PC-3 (cell line): ENCODE measurements around the gene PBXIP1. TPM values are rescaled to one million over a fixed set of nuclear protein-coding genes. Genes with fewer than 3 reads are reported as not detected.

Experiments
- ATAC-seq: fragments of 200-7000 bp; cut with Tn5 transposase; 2 replicates; pipeline ENCODE4 v1.9.1; 2020; ENCODE audit warnings: mild to moderate bottlenecking, moderate library complexity
- BruUV-seq: library from RNA; stranded (reverse); fragments of 400-500 nt; replicated peaks from 2 replicates; lab custom pipeline; 2021; lab: Mats Ljungman, UMichigan
- CTCF ChIA-PET: fragments of 300-600 bp; sonication (Branson Sonifier 250); formaldehyde crosslinking; loops from one replicate; lab custom pipeline; 2022; ENCODE audit warnings: antibody characterized with exemption; lab: Charles Lee
- POLR2A ChIA-PET: fragments of 300-600 bp; sonication (Branson Sonifier 250); formaldehyde crosslinking; loops from one replicate; lab custom pipeline; 2022; ENCODE audit warnings: antibody characterized with exemption; ENCODE audit not compliant: unreplicated experiment; lab: Charles Lee
- DNase-seq: peaks from one replicate; pipeline ENCODE4 v3.0.0-alpha.2; 2015
- H2AFZ ChIP-seq: fragments of 300-600 bp; sonication (generic); 2 replicates; pipeline ENCODE4 v1.6.0; 2016; ENCODE audit warnings: antibody characterized with exemption, low read length
- H3F3A ChIP-seq: fragments of 300-600 bp; sonication (generic); one replicate; pipeline ENCODE4 v1.6.0; 2017; ENCODE audit warnings: antibody characterized with exemption, low read length, control low read depth, mild to moderate bottlenecking; ENCODE audit not compliant: unreplicated experiment
- H3K27ac ChIP-seq: fragments of 300-600 bp; sonication (generic); 2 replicates; pipeline ENCODE4 v1.5.1; 2016; ENCODE audit warnings: mild to moderate bottlenecking, low read length
- H3K27me3 ChIP-seq: fragments of 300-600 bp; sonication (generic); 2 replicates; pipeline ENCODE4 v1.6.1; 2016; ENCODE audit warnings: low read length, mixed read lengths
- H3K36me3 ChIP-seq: fragments of 300-600 bp; sonication (generic); 2 replicates; pipeline ENCODE4 v1.6.1; 2016; ENCODE audit warnings: low read depth, mixed run types, low read length, mixed read lengths
- H3K4me1 ChIP-seq: fragments of 300-600 bp; sonication (generic); 2 replicates; pipeline ENCODE4 v1.5.1; 2016; ENCODE audit warnings: low read length; ENCODE audit not compliant: insufficient read depth
- H3K4me2 ChIP-seq: fragments of 300-600 bp; sonication (generic); 2 replicates; pipeline ENCODE4 v1.6.0; 2016; ENCODE audit warnings: low read length
- H3K4me3 ChIP-seq: fragments of 300-600 bp; sonication (generic); 2 replicates; pipeline ENCODE4 v1.5.1; 2016; ENCODE audit warnings: mild to moderate bottlenecking, low read length, mixed read lengths
- H3K79me2 ChIP-seq: fragments of 300-600 bp; sonication (generic); 2 replicates; pipeline ENCODE4 v1.6.1; 2017; ENCODE audit warnings: low read length, mixed read lengths
- H3K9ac ChIP-seq: fragments of 300-600 bp; sonication (generic); 2 replicates; pipeline ENCODE4 v1.6.0; 2016; ENCODE audit warnings: mild to moderate bottlenecking, low read length
- H3K9me2 ChIP-seq: fragments of 300-600 bp; sonication (generic); replicated peaks from 2 replicates; pipeline ENCODE4 v1.6.1; 2016; ENCODE audit warnings: mixed run types, low read length, mixed read lengths
- H3K9me3 ChIP-seq: fragments of 300-600 bp; sonication (generic); 2 replicates; pipeline ENCODE4 v1.6.1; 2016; ENCODE audit warnings: low read length, mixed read lengths
- H4K20me1 ChIP-seq: fragments of 300-600 bp; sonication (generic); 2 replicates; pipeline ENCODE4 v1.6.1; 2016; ENCODE audit warnings: low read length, mixed read lengths
- EZH2 ChIP-seq: fragments of 300-600 bp; sonication (generic); IDR thresholded peaks from one replicate; pipeline ENCODE4 v1.6.1; 2017; ENCODE audit warnings: antibody characterized with exemption, mild to moderate bottlenecking, low read length; ENCODE audit not compliant: unreplicated experiment
- EZH2phosphoT487 ChIP-seq: fragments of 300-600 bp; sonication (generic); IDR thresholded peaks from 2 replicates; pipeline ENCODE4 v1.6.1; 2018; ENCODE audit warnings: mild to moderate bottlenecking, antibody characterized with exemption, low read length, borderline replicate concordance
- intact Hi-C: fragments of 100-400 bp; cut with micrococcal nuclease; formaldehyde crosslinking; loops from 2 replicates; pipeline ENCODE4 v1.9.0; 2023
- total RNA-seq: library from RNA; depleted of rRNA; stranded (reverse); fragments of >200 nt; gene quantifications from 2 replicates; pipeline ENCODE4 v1.2.3, GENCODE V29; 2014
- TF ChIP-seq, protein P1 (sequence below): fragments of 300-600 bp; sonication (generic); conservative IDR thresholded peaks from 2 replicates; pipeline ENCODE4 v1.5.1; 2017; ENCODE audit warnings: antibody characterized with exemption, low read depth, mild to moderate bottlenecking, low read length

The PBXIP1 gene
- total RNA-seq, 1 experiment from 2014 or later: 35.4 TPM

DNA sequence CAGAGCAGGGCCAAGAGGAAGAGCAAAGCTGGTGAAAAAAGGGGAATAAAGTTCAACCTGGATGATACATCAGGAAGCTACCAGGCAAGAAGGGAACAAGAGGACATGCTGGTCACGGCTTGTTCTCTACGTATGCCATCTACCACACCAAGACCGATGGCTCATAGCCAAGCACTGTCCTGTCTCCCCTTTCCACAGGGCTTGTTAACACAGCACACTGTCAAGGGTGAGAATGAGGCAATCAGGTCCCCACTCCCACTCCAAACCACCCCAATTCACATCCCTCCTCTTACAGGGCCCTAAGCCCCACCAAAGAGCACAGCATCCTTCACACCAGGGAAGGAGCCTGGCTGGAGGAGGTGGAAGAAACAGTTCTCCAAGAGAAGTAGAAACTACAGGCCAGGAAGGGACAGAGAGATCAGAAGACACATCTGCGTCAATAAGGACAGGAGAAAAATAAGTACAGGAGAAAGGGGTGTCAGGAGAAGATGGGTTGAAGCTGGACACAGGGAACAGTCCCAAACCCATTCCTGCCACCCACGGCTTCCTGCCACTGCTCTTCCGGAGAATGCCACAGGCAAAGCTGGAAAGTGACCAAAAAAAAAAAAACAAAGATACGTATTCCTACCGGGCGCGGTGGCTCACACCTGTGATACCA, 15.6 kb upstream of the PBXIP1 start:
- ATAC-seq: no peak
- peak overlapping the region; percentile 96 for H3K27ac ChIP-seq
- H3K79me2 ChIP-seq: peaks cover 52% of the 10 kb centered on the region
- peak overlapping the region; percentile 89 for H3K9ac ChIP-seq
- no peaks in the 10 kb centered on the region for H3K9me3 ChIP-seq
- no peaks in the 10 kb centered on the region for H3K9me2 ChIP-seq
- no TSS peak for BruUV-seq
- H3F3A ChIP-seq: peaks cover 9% of the 10 kb centered on the region
- H3K4me3 ChIP-seq: peak overlapping the region; percentile 35; the same call in 1 of the 2 replicates
- DNase-seq: peak; percentile 60
- no peak for TF ChIP-seq EZH2
- TF ChIP-seq, protein P1, sequence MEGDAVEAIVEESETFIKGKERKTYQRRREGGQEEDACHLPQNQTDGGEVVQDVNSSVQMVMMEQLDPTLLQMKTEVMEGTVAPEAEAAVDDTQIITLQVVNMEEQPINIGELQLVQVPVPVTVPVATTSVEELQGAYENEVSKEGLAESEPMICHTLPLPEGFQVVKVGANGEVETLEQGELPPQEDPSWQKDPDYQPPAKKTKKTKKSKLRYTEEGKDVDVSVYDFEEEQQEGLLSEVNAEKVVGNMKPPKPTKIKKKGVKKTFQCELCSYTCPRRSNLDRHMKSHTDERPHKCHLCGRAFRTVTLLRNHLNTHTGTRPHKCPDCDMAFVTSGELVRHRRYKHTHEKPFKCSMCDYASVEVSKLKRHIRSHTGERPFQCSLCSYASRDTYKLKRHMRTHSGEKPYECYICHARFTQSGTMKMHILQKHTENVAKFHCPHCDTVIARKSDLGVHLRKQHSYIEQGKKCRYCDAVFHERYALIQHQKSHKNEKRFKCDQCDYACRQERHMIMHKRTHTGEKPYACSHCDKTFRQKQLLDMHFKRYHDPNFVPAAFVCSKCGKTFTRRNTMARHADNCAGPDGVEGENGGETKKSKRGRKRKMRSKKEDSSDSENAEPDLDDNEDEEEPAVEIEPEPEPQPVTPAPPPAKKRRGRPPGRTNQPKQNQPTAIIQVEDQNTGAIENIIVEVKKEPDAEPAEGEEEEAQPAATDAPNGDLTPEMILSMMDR: no peak
- no peak for TF ChIP-seq EZH2phosphoT487
- H2AFZ ChIP-seq: no peak overlapping the region
- CTCF ChIA-PET: interaction anchor here (0.6 to 0.9 kb wide), 3 partner anchors 29 to 81 kb away, joined by 3 to 4 read pairs (median 3); no protein-coding TSS in a partner anchor
- intact Hi-C loops: loop anchor here (5.0 kb wide), 2 partner anchors 91 to 166 kb away; partner anchors contain the start of genes EFNA4 and SLC50A1
- H3K4me1 ChIP-seq: peaks cover 44% of the 10 kb centered on the region
- H3K4me2 ChIP-seq: peak overlapping the region; percentile 88
- POLR2A ChIA-PET: interaction anchor here (0.6 to 1.3 kb wide), 5 partner anchors 10 to 46 kb away, joined by 3 to 4 read pairs (median 4); partner anchors contain the start of genes PBXIP1 and PYGO2
- H3K36me3 ChIP-seq: peaks cover 16% of the 10 kb centered on the region; the same call in 1 of the 2 replicates
- H3K27me3 ChIP-seq: no peaks in the 10 kb centered on the region
- H4K20me1 ChIP-seq: peaks cover 6% of the 10 kb centered on the region; the same call in 1 of the 2 replicates

DNA sequence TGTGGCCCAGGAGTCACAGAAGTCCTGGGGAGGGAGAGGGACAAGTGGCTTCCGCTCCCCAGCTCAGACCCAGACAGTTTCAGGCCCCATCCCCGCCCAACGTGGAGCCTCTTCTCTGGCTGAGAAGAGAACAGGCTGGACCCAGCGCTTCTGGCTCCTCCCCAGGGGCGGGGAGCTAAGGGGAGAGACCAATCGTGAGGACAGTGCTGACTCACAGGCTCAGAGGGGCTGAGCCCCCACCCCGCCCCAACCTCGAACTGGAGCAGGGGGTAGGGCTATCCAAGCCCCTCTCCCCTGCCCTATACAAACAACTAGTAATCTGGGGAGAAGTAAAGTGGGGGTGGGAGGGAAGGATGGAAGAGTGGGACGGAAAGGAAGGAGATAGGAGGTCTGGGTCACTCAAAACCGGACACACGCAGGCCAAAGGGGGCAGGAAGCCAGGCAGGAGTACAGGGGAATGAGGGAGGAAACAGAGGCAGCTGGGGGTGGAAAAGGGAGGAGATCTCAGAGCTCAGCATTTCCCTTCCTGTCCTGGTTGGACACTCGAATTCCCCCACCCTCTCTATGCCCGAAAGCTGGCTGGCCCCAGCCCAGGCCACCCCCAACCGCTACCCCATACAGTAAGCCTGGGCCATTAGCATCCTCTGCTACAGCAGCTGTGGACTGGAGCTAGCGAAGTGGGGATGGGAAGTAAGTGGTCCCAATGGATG, 14.9 kb upstream of the PBXIP1 start, which contains the start of gene SHC1:
Gene SHC1 (minus strand): TSS at position 117 of the 710 bp plus-strand sequence. CDS start 221 bp downstream, outside the sequence.
- POLR2A ChIA-PET: interaction anchor here (0.5 to 0.9 kb wide), 4 partner anchors 15 to 1158 kb away, joined by 3 to 4 read pairs (median 3); partner anchors contain the start of gene PBXIP1
- Histone ChIP-seq H3K27me3 (no peaks in the 10 kb centered on the region), H3F3A (peaks cover 9% of the 10 kb centered on the region), H3K27ac (peak within 1 kb of the TSS; percentile 96), H3K9me3 (no peaks in the 10 kb centered on the region), H3K4me1 (peaks cover 37% of the 10 kb centered on the region), H4K20me1 (no peaks in the 10 kb centered on the region), H3K36me3 (peaks cover 22% of the 10 kb centered on the region), H3K9ac (peak within 1 kb of the TSS; percentile 89), H3K79me2 (peaks cover 45% of the 10 kb centered on the region), H3K9me2 (no peaks in the 10 kb centered on the region), H3K4me3 (peak within 1 kb of the TSS; percentile 35; the same call in 1 of the 2 replicates), H2AFZ (no peak within 1 kb of the TSS), H3K4me2 (peak within 1 kb of the TSS; percentile 88)
- CTCF ChIA-PET: interaction anchor here (0.7 to 0.9 kb wide), 2 partner anchors 29 to 47 kb away, joined by 3 to 4 read pairs; no protein-coding TSS in a partner anchor
- ATAC-seq (peak; percentile 18; the same call in 1 of the 2 replicates), DNase-seq (peak; percentile 81)
- TF ChIP-seq EZH2 (no peak), EZH2phosphoT487 (no peak)
- TF ChIP-seq, protein P1: no peak
- BruUV-seq: no TSS peak
- intact Hi-C loops: loop anchor here (5.0 kb wide), 2 partner anchors 92 to 167 kb away; partner anchors contain the start of genes EFNA4 and SLC50A1
